ENCODE measurements around the gene DDIT4.

The DDIT4 gene

GRCh38 chr10:72255977-72256729 lies 17.6 kb upstream of the DDIT4 start:
- H3K27me3 ChIP-seq (ENCODE audit: insufficient read depth, low read depth) = no peaks in the 10 kb centered on the region
- H3K79me2 ChIP-seq (ENCODE audit: insufficient read depth, low read depth) = no peaks in the 10 kb centered on the region
- H3K4me3 ChIP-seq (IDR thresholded peaks at IDR 0.05; ENCODE audit: insufficient read depth, low read depth, low read length) = no peak overlapping the region
- TF ChIP-seq, protein P1, sequence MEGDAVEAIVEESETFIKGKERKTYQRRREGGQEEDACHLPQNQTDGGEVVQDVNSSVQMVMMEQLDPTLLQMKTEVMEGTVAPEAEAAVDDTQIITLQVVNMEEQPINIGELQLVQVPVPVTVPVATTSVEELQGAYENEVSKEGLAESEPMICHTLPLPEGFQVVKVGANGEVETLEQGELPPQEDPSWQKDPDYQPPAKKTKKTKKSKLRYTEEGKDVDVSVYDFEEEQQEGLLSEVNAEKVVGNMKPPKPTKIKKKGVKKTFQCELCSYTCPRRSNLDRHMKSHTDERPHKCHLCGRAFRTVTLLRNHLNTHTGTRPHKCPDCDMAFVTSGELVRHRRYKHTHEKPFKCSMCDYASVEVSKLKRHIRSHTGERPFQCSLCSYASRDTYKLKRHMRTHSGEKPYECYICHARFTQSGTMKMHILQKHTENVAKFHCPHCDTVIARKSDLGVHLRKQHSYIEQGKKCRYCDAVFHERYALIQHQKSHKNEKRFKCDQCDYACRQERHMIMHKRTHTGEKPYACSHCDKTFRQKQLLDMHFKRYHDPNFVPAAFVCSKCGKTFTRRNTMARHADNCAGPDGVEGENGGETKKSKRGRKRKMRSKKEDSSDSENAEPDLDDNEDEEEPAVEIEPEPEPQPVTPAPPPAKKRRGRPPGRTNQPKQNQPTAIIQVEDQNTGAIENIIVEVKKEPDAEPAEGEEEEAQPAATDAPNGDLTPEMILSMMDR (conservative IDR thresholded peaks at IDR 0.05; ENCODE audit: low read depth, low read length) = no peak
- H3K4me2 ChIP-seq = peak overlapping the region; percentile 90; the same call in 1 of the 2 replicates
- H4K20me1 ChIP-seq (ENCODE audit: insufficient read depth) = no peaks in the 10 kb centered on the region
- no peak overlapping the region for H2AFZ ChIP-seq (ENCODE audit: low read depth)
- H3K9ac ChIP-seq = no peak overlapping the region
- peak overlapping the region; percentile 19; the same call in 1 of the 2 replicates for H3K27ac ChIP-seq
- H3K4me1 ChIP-seq (ENCODE audit: low read depth, poor library complexity, severe bottlenecking) = peaks cover 84% of the 10 kb centered on the region
- no peaks in the 10 kb centered on the region for H3K36me3 ChIP-seq (ENCODE audit: insufficient read depth)

- peak overlapping the region; percentile 12; the same call in 1 of the 2 replicates for H3K27ac ChIP-seq
- no peak overlapping the region for H3K9ac ChIP-seq
- H3K4me2 ChIP-seq = peak overlapping the region; percentile 66
Observed at GRCh38 chr10:72257051-72257892, 16.5 kb upstream of the DDIT4 start.

GRCh38 chr10:72258617-72259016 lies 15.1 kb upstream of the DDIT4 start:
- Histone ChIP-seq H3K4me3 (IDR thresholded peaks at IDR 0.05; ENCODE audit: insufficient read depth, low read depth, low read length) (no peak overlapping the region), H3K4me2 (peak overlapping the region; percentile 93; the same call in 1 of the 2 replicates), H4K20me1 (ENCODE audit: insufficient read depth) (no peaks in the 10 kb centered on the region), H3K27ac (peak overlapping the region; percentile 93), H3K9ac (no peak overlapping the region), H3K36me3 (ENCODE audit: insufficient read depth) (no peaks in the 10 kb centered on the region), H3K4me1 (ENCODE audit: low read depth, poor library complexity, severe bottlenecking) (peaks cover 98% of the 10 kb centered on the region), H2AFZ (ENCODE audit: low read depth) (no peak overlapping the region), H3K79me2 (ENCODE audit: insufficient read depth, low read depth) (no peaks in the 10 kb centered on the region), H3K27me3 (ENCODE audit: insufficient read depth, low read depth) (no peaks in the 10 kb centered on the region)
- TF ChIP-seq, protein P1 (conservative IDR thresholded peaks at IDR 0.05; ENCODE audit: low read depth, low read length) = no peak

More at GRCh38 chr10:72257051-72257892, 16.5 kb upstream of the DDIT4 start:
- Histone ChIP-seq H2AFZ (ENCODE audit: low read depth) (no peak overlapping the region), H3K79me2 (ENCODE audit: insufficient read depth, low read depth) (no peaks in the 10 kb centered on the region), H4K20me1 (ENCODE audit: insufficient read depth) (no peaks in the 10 kb centered on the region), H3K36me3 (ENCODE audit: insufficient read depth) (no peaks in the 10 kb centered on the region), H3K4me3 (IDR thresholded peaks at IDR 0.05; ENCODE audit: insufficient read depth, low read depth, low read length) (no peak overlapping the region), H3K27me3 (ENCODE audit: insufficient read depth, low read depth) (no peaks in the 10 kb centered on the region), H3K4me1 (ENCODE audit: low read depth, poor library complexity, severe bottlenecking) (peaks cover 95% of the 10 kb centered on the region)
- TF ChIP-seq, protein P1 (conservative IDR thresholded peaks at IDR 0.05; ENCODE audit: low read depth, low read length) = no peak

DNA sequence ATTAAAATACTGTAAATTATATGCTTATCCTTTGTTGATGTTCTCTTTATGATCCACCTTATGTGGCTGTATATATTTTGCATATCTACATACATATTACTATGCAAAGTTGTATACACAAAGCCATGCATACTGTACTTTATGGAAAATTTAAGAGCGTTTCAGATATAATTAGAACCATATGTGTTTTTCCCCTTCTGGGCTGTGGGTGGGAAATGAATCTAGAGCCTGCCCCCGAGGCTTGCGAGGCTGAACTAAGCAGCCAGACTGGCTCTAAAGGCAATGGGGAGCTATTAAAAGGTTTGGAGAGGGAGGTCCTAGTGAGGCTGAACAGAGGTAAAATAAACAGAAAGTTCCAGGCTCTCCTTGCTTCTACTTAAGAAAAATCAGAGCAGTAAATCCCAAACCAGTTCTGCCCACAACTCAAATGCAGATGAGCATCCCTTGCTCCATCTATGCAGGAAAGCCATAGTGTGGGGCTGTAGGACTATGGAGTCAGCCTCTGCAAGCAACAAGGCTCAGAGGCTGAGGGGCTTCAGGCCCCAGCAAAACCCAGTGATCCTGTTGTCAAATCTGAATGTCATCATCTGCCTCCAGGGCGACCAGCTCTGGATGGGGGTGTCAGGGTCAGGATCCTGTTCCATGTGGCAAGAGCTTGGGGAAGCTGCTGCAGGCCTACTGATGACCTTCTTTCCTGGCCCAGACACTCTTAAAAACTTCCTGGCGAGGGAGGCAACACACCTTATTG lies 14.1 kb upstream of the DDIT4 start:
- Histone ChIP-seq H3K79me2 (ENCODE audit: insufficient read depth, low read depth) (no peaks in the 10 kb centered on the region), H4K20me1 (ENCODE audit: insufficient read depth) (no peaks in the 10 kb centered on the region), H3K4me1 (ENCODE audit: low read depth, poor library complexity, severe bottlenecking) (peaks cover 98% of the 10 kb centered on the region), H3K27me3 (ENCODE audit: insufficient read depth, low read depth) (no peaks in the 10 kb centered on the region), H3K27ac (peak overlapping the region; percentile 93), H3K36me3 (ENCODE audit: insufficient read depth) (no peaks in the 10 kb centered on the region), H3K4me2 (peak overlapping the region; percentile 93), H2AFZ (ENCODE audit: low read depth) (peak overlapping the region; percentile 51; the same call in 1 of the 2 replicates), H3K9ac (peak overlapping the region; percentile 70; the same call in 1 of the 2 replicates), H3K4me3 (IDR thresholded peaks at IDR 0.05; ENCODE audit: insufficient read depth, low read depth, low read length) (no peak overlapping the region)
- TF ChIP-seq, protein P1 (conservative IDR thresholded peaks at IDR 0.05; ENCODE audit: low read depth, low read length) = no peak
